GM21717 (cell line): ENCODE results near the gene SRXN1.

Experiments
- ATAC-seq: cut with Tn5 transposase; IDR thresholded peaks from one replicate; pipeline ENCODE4 v1.9.1; 2021; ENCODE audit warnings: mild to moderate bottlenecking, moderate library complexity; ENCODE audit not compliant: unreplicated experiment

SRXN1 gene

DNA sequence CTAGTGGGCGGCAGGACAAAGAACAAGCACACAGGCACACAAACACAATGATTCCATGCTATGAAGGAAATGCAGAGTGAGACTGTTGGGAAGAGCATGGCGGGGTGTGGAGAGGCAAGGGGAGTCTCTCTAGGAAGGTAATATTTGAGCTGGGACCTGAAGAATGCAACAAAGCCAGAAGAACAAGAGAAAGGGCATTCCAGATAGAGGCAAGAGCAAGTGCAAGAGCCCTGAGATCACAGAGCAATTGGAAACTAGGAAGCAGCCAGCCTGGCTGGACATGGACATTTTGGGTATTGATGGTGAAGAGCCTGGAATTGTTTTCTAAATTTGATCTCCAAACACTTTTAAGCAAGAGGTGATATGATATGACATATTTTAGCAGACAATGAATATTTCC lies 15.4 kb downstream of the SRXN1 start:
- ATAC-seq = no peak

DNA sequence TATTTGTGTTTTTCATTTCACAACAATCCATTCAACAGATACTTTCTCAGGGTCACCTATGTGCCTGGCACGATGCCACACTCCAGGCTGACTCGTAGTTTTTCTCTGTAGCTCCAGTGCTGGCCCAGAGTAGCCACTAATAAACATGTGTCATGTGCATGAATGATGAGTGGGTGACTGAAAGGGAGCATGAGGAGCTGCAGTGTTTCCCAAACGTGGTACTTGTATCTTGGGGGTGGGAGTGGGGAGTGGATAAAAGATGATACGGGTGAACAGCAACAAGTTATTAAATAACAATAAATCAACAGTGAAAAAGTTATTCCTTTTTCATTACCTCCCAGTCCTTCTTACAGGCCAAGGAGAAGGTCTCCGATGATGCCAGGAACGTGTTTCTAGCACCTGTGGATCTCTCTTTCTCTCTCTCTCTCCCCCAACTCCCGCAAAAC lies 17.1 kb downstream of the SRXN1 start:
- no peak for ATAC-seq

- ATAC-seq = no peak
Observed at GRCh38 chr20:635028-635892, 17.7 kb downstream of the SRXN1 start.

DNA sequence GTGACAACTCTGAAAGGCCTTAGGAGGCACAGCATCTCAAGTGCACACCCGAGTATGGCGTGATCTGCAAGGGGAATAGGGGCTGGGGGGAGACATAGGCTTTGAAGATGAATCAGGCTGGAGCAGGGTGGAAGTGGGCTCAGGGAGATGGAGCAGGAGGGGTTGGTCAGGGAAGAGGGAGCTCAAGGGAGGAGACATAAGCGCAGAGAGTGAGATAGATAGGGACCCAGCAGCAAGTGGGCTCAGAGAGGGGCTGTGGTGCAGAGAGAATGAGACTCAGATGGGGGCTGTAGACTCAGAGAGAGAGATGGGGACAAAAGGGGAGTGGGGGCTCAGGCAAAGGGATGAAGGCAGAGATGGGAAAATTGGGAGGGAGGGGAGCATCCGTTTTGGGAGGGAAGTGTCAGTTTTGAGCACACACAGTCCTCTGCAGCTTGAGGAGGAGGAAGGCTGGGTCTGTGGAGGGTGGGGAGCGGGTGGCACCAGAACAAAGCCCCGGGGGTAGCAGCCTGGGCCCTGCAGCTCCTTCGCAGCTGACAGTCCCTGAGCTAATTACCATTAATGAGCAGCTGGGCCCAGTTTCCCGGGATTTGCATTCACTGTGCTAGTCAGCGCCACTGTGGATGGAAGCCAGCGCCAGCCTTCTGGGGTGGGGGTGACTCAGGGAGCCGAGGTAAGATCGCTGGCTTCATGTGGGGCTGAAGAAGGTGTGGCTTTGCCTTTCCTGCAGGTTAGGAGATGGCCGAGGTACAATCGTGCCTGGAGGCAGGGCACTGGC lies 18.7 kb downstream of the SRXN1 start:
- ATAC-seq = no peak

GRCh38 chr20:631101-631500 lies 21.9 kb downstream of the SRXN1 start:
- ATAC-seq = no peak

DNA sequence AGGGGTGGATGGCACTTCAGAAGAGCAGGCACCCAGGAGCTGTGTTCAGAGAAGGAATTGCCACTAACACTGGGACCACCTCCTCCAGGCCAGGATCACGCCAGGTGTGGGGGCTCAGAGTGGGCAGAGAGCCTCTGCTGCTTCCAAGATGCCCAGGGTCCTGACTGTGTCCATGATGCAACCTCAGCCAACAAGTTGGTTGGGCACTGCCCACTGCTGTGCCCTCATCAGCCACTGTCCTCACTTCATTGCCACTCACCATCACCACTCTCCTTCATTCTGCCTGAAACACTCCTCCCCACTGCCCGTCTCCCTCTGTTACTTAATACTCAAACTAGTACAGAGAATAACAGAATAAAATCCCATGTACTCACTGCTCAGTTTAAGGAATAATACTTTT lies 26.4 kb downstream of the SRXN1 start:
- ATAC-seq = no peak

DNA sequence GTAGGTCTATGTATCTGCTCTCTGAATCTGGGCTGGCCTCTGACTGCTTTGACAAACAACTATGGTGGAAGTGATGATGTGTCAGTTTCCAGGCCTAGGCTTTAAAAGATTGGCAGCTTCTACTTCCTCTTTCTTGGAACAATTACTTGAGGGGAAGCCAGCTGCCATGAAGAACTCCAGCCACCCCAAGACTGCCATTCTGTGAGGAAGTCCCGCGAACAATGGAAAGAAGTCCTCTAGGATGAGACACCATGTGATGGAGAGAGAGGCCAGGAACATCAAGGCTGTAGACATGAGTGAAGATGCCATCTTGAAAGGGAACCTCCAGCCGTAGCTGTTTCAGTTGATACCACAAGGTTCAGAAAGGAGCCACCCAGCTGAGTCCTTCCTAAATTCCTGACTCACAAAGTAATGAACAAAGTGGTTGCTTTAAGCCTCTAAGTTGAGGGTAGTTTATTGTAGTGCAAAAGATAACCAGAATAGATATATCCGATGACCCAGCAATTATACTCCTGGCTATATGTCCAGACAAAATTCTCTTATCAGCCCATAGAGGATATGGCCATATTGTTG lies 27.6 kb downstream of the SRXN1 start:
- ATAC-seq = no peak

GRCh38 chr20:623704-624103 lies 29.3 kb downstream of the SRXN1 start:
- ATAC-seq = no peak

- no peak for ATAC-seq
Observed at GRCh38 chr20:623021-623420, 30.0 kb downstream of the SRXN1 start.

- ATAC-seq = no peak
Observed at GRCh38 chr20:622161-622560, 30.8 kb downstream of the SRXN1 start.

DNA sequence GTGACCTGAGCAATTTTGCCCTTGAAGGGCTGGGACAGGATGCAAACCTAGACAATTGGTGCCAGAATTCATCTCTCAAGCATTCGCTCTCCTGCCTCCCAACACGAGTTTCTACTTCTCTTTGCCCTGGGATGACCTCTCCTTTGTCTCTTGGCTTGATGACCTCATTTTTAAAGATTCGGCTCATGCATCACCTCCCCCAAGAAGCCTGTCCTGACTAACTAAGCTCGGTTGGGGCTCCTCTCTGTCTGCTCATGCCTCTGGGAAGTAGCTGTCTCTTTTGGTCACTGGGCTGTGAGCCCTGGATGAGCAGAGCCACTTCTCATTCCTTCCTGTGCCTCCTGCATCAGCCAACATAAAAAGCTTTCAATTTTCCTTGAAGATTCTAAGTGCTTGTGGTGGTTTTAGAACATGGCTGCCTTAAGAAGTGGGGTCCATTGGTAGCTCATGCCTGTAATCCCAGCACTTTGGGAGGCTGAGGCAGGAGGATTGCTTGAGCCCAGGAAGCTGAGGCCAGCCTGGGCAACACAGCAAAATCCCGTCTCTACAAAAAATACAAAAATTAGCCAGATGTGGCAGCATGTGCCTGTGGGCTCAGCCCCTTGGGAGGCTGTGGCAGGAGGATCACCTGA lies 31.8 kb downstream of the SRXN1 start:
- ATAC-seq = no peak

GRCh38 chr20:620246-620645 lies 32.8 kb downstream of the SRXN1 start:
- no peak for ATAC-seq

GRCh38 chr20:618980-619379 lies 34.0 kb downstream of the SRXN1 start:
- ATAC-seq = no peak

GRCh38 chr20:617934-618690 lies 34.9 kb downstream of the SRXN1 start:
- ATAC-seq = no peak

DNA sequence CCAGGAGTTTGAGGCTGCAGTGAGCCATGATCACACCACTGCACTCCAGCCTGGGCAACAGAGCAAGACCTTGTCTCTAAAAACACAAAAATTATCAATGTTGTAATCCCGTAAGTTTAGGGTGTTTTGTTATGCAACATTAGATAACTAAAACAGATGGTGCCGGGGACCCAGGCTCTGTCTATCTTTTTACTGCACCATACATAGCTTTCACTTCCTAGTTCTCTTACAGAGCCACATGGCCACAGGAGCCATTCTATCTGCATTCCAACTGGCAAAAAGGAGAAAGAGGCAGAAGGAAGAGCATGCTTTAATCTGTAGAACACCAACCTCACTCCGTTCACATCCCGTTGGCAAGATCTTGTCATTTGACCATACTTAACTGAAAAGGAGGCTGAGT lies 37.5 kb downstream of the SRXN1 start:
- no peak for ATAC-seq

- ATAC-seq = no peak
Observed at GRCh38 chr20:611843-612185, 41.2 kb downstream of the SRXN1 start.

- no peak for ATAC-seq
Observed at GRCh38 chr20:611047-611842, 41.8 kb downstream of the SRXN1 start.

- ATAC-seq = no peak
Observed at GRCh38 chr20:610130-611046, 42.6 kb downstream of the SRXN1 start, which contains the start of gene TCF15. Gene TCF15 (minus strand): TSS chr20:610309. CDS start chr20:610237, 72 bp downstream.
